CD4-positive, alpha-beta memory T cell (primary cell): ENCODE measurements around the gene KDM2A. TPM values are rescaled to one million over a fixed set of nuclear protein-coding genes. Genes with fewer than 3 reads are reported as not detected.
"Not testable (repeated sequence)": the region's sequence is repeated elsewhere in the genome, so short reads cannot be mapped to it uniquely, and the experiment has no call there.

ENCODE experiments used
- CTCF ChIA-PET: fragments of 350-600 bp; sonication (Branson Sonifier 250); formaldehyde crosslinking; loops from one replicate; lab custom pipeline; 2021; ENCODE audit warnings: inconsistent platforms; ENCODE audit not compliant: partially characterized antibody; lab: Charles Lee
- POLR2A ChIA-PET: fragments of 350-600 bp; sonication (Branson Sonifier 250); formaldehyde crosslinking; loops from one replicate; lab custom pipeline; 2021; ENCODE audit not compliant: partially characterized antibody; lab: Charles Lee
- DNase-seq, 5 donors: peaks; one replicate each; pipeline versions ENCODE4 v3.0.0 to v3.0.0-alpha.2; 2020 to 2022; ENCODE audit warnings: mixed read lengths in 1 of 5
- H3K27ac ChIP-seq: one replicate; pipeline ENCODE4 v1.7.0; 2013; ENCODE audit warnings: low read depth, low read length
- H3K27me3 ChIP-seq: 2 replicates; pipeline ENCODE4 v1.7.0; 2013; ENCODE audit warnings: mild to moderate bottlenecking, low read length, moderate library complexity; ENCODE audit not compliant: insufficient read depth
- H3K36me3 ChIP-seq: 2 replicates; pipeline ENCODE4 v1.7.0; 2013; ENCODE audit warnings: mild to moderate bottlenecking, low read length, moderate library complexity; ENCODE audit not compliant: insufficient read depth
- H3K4me1 ChIP-seq: 2 replicates; pipeline ENCODE4 v1.7.0; 2013; ENCODE audit warnings: mild to moderate bottlenecking, low read length, moderate library complexity; ENCODE audit not compliant: insufficient read depth
- H3K4me3 ChIP-seq, 2 donors: one replicate each; pipeline ENCODE4 v1.7.0; 2013; ENCODE audit warnings: low read length in 2 of 2, mild to moderate bottlenecking in 1 of 2
- H3K9me3 ChIP-seq, 2 donors: one replicate each; pipeline ENCODE4 v1.7.0; 2013; ENCODE audit warnings: low read length in 2 of 2, control low read depth in 1 of 2; ENCODE audit not compliant: control insufficient read depth in 1 of 2
- H3K27ac Mint-ChIP-seq, 7 donors: one replicate each; pipeline ENCODE4 v1.8.0; 2020 to 2021; ENCODE audit warnings: mixed read lengths in 7 of 7, mild to moderate bottlenecking in 6 of 7, inconsistent platforms in 3 of 7, moderate library complexity in 3 of 7
- H3K27me3 Mint-ChIP-seq, 2 donors: one replicate each; pipeline ENCODE4 v1.8.0; 2020 to 2021; ENCODE audit warnings: mixed read lengths in 2 of 2
- H3K36me3 Mint-ChIP-seq, 2 donors: one replicate each; pipeline ENCODE4 v1.8.0; 2020 to 2021; ENCODE audit warnings: mixed read lengths in 2 of 2, inconsistent platforms in 1 of 2, mild to moderate bottlenecking in 1 of 2
- H3K4me1 Mint-ChIP-seq, 4 donors: one replicate each; pipeline ENCODE4 v1.8.0; 2020 to 2021; ENCODE audit warnings: mixed read lengths in 4 of 4, mild to moderate bottlenecking in 1 of 4
- H3K4me3 Mint-ChIP-seq, 8 donors: one replicate each; pipeline ENCODE4 v1.8.0; 2020 to 2021; ENCODE audit warnings: mixed read lengths in 8 of 8, mild to moderate bottlenecking in 7 of 8, moderate library complexity in 6 of 8, inconsistent platforms in 3 of 8
- H3K9me3 Mint-ChIP-seq, 8 donors: one replicate each; pipeline ENCODE4 v1.8.0; 2020 to 2021; ENCODE audit warnings: mixed read lengths in 8 of 8, mild to moderate bottlenecking in 5 of 8, inconsistent platforms in 3 of 8, moderate library complexity in 1 of 8
- intact Hi-C: fragments of 100-400 bp; cut with micrococcal nuclease; formaldehyde crosslinking; loops from one replicate; pipeline ENCODE4 v1.15.1; 2023
- polyA plus RNA-seq, 2 donors: library from polyadenylated mRNA; unstranded; fragments of 300-500 nt; fragmentation: Illumina TruSeq; gene quantifications; one replicate each; pipeline ENCODE4 v1.2.3, GENCODE V29; 2021
- total RNA-seq, 2 experiments: library from RNA; stranded (reverse); gene quantifications; one replicate each; pipeline ENCODE4 v1.2.3, GENCODE V29; 2021

KDM2A gene
- total and polyA plus RNA-seq, 4 experiments from 2014 or later: 14.0 to 200 (median 105) TPM

DNA sequence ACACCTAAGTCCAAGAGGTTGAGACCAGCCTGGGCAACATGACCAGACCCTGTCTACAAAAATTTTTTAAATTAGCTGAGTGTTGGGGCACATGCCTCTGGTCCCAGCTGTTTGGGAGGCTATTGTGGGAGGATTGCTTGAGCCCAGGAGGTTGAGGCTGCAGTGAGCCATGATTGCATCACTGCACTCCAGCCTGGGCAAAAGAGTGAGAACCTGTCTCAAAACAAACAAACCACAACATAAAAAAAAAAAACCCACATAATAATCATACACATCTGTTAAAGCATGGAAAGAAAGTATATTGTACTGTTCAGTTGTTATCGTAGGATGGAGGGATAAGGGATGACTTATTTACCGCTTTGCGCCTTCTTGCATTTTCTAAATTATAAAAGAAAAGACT, 111.3 kb downstream of the KDM2A start:
- Mint-ChIP-seq H3K4me1 (peaks cover 15 to 29% (median 20%) of the 10 kb centered on the region in 4 donors), H3K4me3 (no peak overlapping the region), H3K9me3 (no peaks in the 10 kb centered on the region), H3K27ac (peak overlapping the region in 3 of 7 donors; percentile 30 to 70 (median 30)), H3K27me3 (no peaks in the 10 kb centered on the region), H3K36me3 (peaks cover 25 to 51% of the 10 kb centered on the region in 2 donors)
- Histone ChIP-seq H3K27ac (no peak overlapping the region), H3K36me3 (peaks cover 34% of the 10 kb centered on the region), H3K9me3 (no peaks in the 10 kb centered on the region), H3K27me3 (no peaks in the 10 kb centered on the region), H3K4me3 (no peak overlapping the region), H3K4me1 (peaks cover 18% of the 10 kb centered on the region)
- POLR2A ChIA-PET: interaction anchor here (0.5 to 3.1 kb wide), 3 partner anchors 10 to 123 kb away, joined by 3 to 23 read pairs (median 4); partner anchors contain the start of gene POLD4
- DNase-seq: no peak
- CTCF ChIA-PET: interaction anchor here (0.9 kb wide), 3 partner anchors 10 to 148 kb away, joined by 3 to 4 read pairs (median 4); no protein-coding TSS in a partner anchor
- intact Hi-C loops: no loop called here

DNA sequence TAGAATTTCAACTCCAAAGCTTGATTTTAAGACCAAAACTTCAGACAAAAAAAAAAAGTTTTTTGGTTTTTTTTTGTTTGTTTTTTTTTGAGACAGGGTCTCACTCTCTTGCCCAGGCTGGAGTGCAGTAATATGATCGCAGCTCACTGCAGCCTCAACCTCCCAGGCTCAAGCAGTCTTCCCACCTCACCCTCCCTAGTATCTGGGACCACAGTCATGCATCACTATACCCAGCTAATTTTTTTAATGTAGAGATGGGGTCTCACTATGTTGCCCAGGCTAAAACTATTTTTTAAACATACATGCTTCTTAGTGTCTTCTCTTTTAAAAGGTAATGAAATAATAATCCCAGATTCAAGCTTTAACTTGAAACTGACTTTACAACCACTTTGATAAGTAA, 111.8 kb downstream of the KDM2A start:
- ChIA-PET CTCF (interaction anchor here (0.9 kb wide), 1 partner anchor 10 kb away, joined by 4 read pairs; no protein-coding TSS in a partner anchor), POLR2A (interaction anchor here (0.5 to 3.1 kb wide), 3 partner anchors 9 to 122 kb away, joined by 3 to 23 read pairs (median 4); partner anchors contain the start of gene POLD4)
- Histone ChIP-seq H3K4me3 (no peak overlapping the region), H3K27ac (no peak overlapping the region), H3K9me3 (no peaks in the 10 kb centered on the region), H3K4me1 (peaks cover 18% of the 10 kb centered on the region), H3K36me3 (peaks cover 34% of the 10 kb centered on the region), H3K27me3 (no peaks in the 10 kb centered on the region)
- peaks cover 25 to 51% of the 10 kb centered on the region in 2 donors for H3K36me3 Mint-ChIP-seq
- no peaks in the 10 kb centered on the region for H3K27me3 Mint-ChIP-seq
- DNase-seq: no peak
- intact Hi-C loops: no loop called here
- no peak overlapping the region for H3K4me3 Mint-ChIP-seq
- peaks cover 15 to 32% (median 21%) of the 10 kb centered on the region in 4 donors for H3K4me1 Mint-ChIP-seq
- peak overlapping the region in 1 of 7 donors; percentile 30 for H3K27ac Mint-ChIP-seq
- H3K9me3 Mint-ChIP-seq: no peaks in the 10 kb centered on the region

DNA sequence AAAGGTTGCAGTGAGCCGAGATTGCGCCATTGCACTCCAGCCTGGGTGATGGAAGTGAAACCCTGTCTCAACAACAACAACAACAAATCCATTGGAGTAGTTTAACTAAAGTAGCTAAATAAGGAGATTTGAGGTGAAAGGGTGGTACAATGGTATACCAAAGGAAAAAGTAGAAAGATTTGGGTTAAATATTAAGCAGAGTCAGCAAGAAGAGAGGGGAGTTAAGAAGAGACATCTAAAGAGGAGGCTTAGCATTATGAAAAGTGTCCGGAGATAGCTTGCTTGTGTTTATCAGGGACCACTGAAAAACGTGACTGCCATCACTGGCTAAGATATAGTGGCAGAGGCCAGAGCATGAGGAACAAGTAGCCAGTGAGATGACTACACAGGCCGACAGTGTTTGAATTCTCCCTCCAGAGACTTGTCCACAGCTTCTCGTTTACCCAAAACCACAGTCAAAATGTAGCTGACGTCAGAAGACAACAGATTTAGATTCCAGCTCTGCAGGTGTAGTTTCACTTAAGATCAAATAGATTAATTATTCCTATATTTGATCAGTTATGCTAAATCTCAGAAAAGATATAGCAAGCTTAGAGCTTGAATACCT, 114.6 kb downstream of the KDM2A start:
- intact Hi-C loops: no loop called here
- Mint-ChIP-seq H3K4me1 (peaks cover 15 to 38% (median 27%) of the 10 kb centered on the region in 4 donors), H3K27ac (peak overlapping the region; percentile 3 to 74 (median 31)), H3K36me3 (peaks cover 13 to 33% of the 10 kb centered on the region in 2 donors), H3K27me3 (no peaks in the 10 kb centered on the region), H3K9me3 (no peaks in the 10 kb centered on the region), H3K4me3 (no peak overlapping the region)
- Histone ChIP-seq H3K27ac (no peak overlapping the region), H3K4me3 (no peak overlapping the region), H3K27me3 (no peaks in the 10 kb centered on the region), H3K4me1 (peaks cover 23% of the 10 kb centered on the region), H3K36me3 (peaks cover 23% of the 10 kb centered on the region), H3K9me3 (no peaks in the 10 kb centered on the region)
- POLR2A ChIA-PET: interaction anchor here (0.6 to 1.1 kb wide), 3 partner anchors 23 to 84 kb away, joined by 3 read pairs; no protein-coding TSS in a partner anchor
- no peak for DNase-seq
- CTCF ChIA-PET: interaction anchor here (0.6 to 1.8 kb wide), 2 partner anchors 29 to 153 kb away, joined by 3 to 5 read pairs; no protein-coding TSS in a partner anchor

DNA sequence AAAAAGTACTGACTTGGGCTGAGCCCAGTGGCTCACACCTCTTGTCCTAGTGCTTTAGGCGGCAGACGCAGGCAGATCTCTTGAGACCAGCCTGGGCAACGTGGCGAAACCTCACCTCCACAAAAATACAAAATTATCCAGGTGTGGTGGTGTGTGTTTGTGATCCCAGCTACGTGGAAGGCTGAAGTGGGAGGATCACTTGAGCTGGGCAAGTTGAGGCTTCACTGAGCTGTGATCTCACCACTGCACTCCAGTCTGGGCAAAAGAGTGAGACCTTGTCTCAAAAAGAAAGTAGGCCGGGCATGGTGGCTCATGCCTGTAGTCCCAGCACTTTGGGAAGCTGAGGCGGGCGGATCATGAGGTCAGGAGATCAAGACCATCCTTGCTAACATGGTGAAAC, 115.5 kb downstream of the KDM2A start:
- intact Hi-C loops, DNase-seq, H3K9me3 ChIP-seq, H3K4me3 Mint-ChIP-seq, H3K27me3 ChIP-seq, POLR2A ChIA-PET, H3K9me3 Mint-ChIP-seq, H3K4me3 ChIP-seq, H3K27ac ChIP-seq, H3K27me3 Mint-ChIP-seq: not testable (repeated sequence)
- peak overlapping the region; percentile 8 to 86 (median 48) for H3K27ac Mint-ChIP-seq
- peaks cover 5 to 26% of the 10 kb centered on the region in 2 donors for H3K36me3 Mint-ChIP-seq
- CTCF ChIA-PET: interaction anchor here (1.8 kb wide), 1 partner anchor 28 kb away, joined by 5 read pairs; no protein-coding TSS in a partner anchor
- peaks cover 23 to 43% (median 36%) of the 10 kb centered on the region in 4 donors for H3K4me1 Mint-ChIP-seq
- Histone ChIP-seq H3K36me3 (peaks cover 16% of the 10 kb centered on the region), H3K4me1 (peaks cover 28% of the 10 kb centered on the region)

- peaks cover 2% of the 10 kb centered on the region for H3K36me3 ChIP-seq
- ChIA-PET POLR2A (interaction anchor here (1.2 kb wide), 1 partner anchor 40 kb away, joined by 4 read pairs; no protein-coding TSS in a partner anchor), CTCF (interaction anchor here (1.2 to 1.4 kb wide), 2 partner anchors 13 to 15 kb away, joined by 3 read pairs; no protein-coding TSS in a partner anchor)
- DNase-seq: no peak
- H3K9me3 ChIP-seq: no peaks in the 10 kb centered on the region
- Mint-ChIP-seq H3K4me3 (no peak overlapping the region), H3K27me3 (no peaks in the 10 kb centered on the region), H3K9me3 (peaks cover 0 to 2% (median 0%) of the 10 kb centered on the region in 8 donors), H3K36me3 (peaks cover 14 to 33% of the 10 kb centered on the region in 2 donors), H3K4me1 (peaks cover 31 to 54% (median 42%) of the 10 kb centered on the region in 4 donors), H3K27ac (peak overlapping the region in 1 of 7 donors; percentile 4)
- H3K27ac ChIP-seq: no peak overlapping the region
- H3K27me3 ChIP-seq: no peaks in the 10 kb centered on the region
- H3K4me1 ChIP-seq: peaks cover 29% of the 10 kb centered on the region
- no peak overlapping the region for H3K4me3 ChIP-seq
- intact Hi-C loops: no loop called here
Measured at GRCh38 chr11:67237574-67237973, 118.5 kb downstream of the KDM2A start.

GRCh38 chr11:67238894-67239782, 120.1 kb downstream of the KDM2A start:
- ChIA-PET CTCF (interaction anchor here (0.8 to 2.8 kb wide), 9 partner anchors 14 to 162 kb away, joined by 3 to 16 read pairs (median 3); partner anchors contain the start of genes ANKRD13D, KDM2A and PPP1CA), POLR2A (interaction anchor here (0.8 to 4.4 kb wide), 46 partner anchors 8 to 1742 kb away, joined by 3 to 72 read pairs (median 6); partner anchors contain the start of genes AIP, ANKRD13D, GRK2 and KDM2A)
- H3K27me3 ChIP-seq: no peaks in the 10 kb centered on the region
- H3K9me3 ChIP-seq: no peaks in the 10 kb centered on the region
- Mint-ChIP-seq H3K27me3 (no peaks in the 10 kb centered on the region), H3K4me1 (peaks cover 38 to 61% (median 49%) of the 10 kb centered on the region in 4 donors), H3K36me3 (peaks cover 29 to 42% of the 10 kb centered on the region in 2 donors), H3K4me3 (peak overlapping the region; percentile 96 to 100 (median 99)), H3K27ac (peak overlapping the region; percentile 96 to 100 (median 100)), H3K9me3 (peaks cover 0 to 2% (median 0%) of the 10 kb centered on the region in 8 donors)
- H3K4me3 ChIP-seq: peak overlapping the region in 1 of 2 donors; percentile 30
- intact Hi-C loops: loop anchor here (1.0 kb wide), 1 partner anchor 120 kb away; the partner anchor contains the start of gene KDM2A
- peaks cover 43% of the 10 kb centered on the region for H3K4me1 ChIP-seq
- peak in 1 of 5 donors; percentile 47 for DNase-seq
- H3K27ac ChIP-seq: peak overlapping the region; percentile 97
- H3K36me3 ChIP-seq: peaks cover 17% of the 10 kb centered on the region
